ENCODE measurements around the gene KCNQ1. TPM values are rescaled to one million over a fixed set of nuclear protein-coding genes. Genes with fewer than 3 reads are reported as not detected.
A peak's percentile ranks its signal among the peaks of the same experiment; 100 is the strongest.

The KCNQ1 gene
- polyA plus RNA-seq, 1 of the 3 experiments (the other 2 are of a cell fraction): 0.05 TPM

DNA sequence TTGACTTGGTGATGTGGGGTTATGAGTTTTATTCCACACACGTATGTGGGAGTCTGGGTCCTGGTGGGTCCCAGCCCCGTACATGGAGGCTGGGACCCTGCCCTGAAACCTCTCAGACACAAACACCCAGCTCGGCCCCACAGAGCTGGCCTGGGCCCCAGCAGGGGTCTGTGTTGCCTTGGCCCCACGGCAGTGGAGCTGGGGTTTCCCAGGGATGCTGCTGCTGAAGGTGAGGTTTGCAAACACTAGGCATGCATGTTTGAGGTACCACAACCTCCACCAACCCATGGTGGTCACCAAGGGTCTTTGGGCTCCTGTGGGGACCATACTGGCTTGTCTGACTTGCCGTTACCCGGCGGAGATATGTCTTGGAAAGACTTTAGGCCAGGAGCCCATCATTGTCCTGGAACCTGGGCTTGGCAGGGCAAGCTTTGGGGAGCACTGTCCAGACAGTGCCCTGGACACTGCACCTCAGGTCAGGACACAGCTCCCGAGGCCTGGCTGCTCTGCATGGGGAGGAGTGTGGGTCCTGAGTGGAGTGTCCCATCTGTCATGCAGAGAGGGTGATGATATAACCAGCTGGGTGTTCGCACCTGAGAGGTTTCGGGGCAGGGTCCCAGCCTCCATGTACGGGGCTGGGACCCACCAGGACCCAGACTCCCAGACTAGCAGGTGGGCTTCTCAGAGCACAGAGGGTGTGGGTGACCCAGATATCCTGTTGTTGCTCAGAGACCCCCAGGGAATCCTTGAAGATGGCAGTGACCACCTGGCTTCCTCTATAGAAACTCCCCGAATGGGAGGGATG, 63.3 kb downstream of the KCNQ1 start:
- H3K9ac ChIP-seq: no peak overlapping the region
- 41% methylated on average over 6 of the region's 12 CpGs for WGBS (ENCODE audit: low lambda C conversion rate)
- no peaks in the 10 kb centered on the region for H3F3A ChIP-seq (replicated peaks; ENCODE audit: insufficient read depth)
- no peaks in the 10 kb centered on the region for H3K9me2 ChIP-seq
- no peaks in the 10 kb centered on the region for H3K9me3 ChIP-seq
- POLR2A ChIA-PET: no interaction called here
- DNase-seq: no peak
- TF ChIP-seq GATA2 (CRISPR knock-in tag; IDR thresholded peaks at IDR 0.05) (no peak), YY1 (IDR thresholded peaks at IDR 0.05; ENCODE audit: low read depth) (no peak), RXRA (IDR thresholded peaks at IDR 0.05; ENCODE audit: borderline replicate concordance, low read depth) (no peak), CHD2 (IDR thresholded peaks at IDR 0.05; ENCODE audit: low read length, partially characterized antibody) (no peak)
- TF ChIP-seq, protein P1, sequence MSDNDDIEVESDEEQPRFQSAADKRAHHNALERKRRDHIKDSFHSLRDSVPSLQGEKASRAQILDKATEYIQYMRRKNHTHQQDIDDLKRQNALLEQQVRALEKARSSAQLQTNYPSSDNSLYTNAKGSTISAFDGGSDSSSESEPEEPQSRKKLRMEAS (IDR thresholded peaks at IDR 0.05; ENCODE audit: low read depth): no peak
- no peaks in the 10 kb centered on the region for H3K27me3 ChIP-seq (ENCODE audit: insufficient read depth)
- no peak overlapping the region for H3K4me2 ChIP-seq
- peaks cover 0 to 9% of the 10 kb centered on the region in 2 experiments; a peak in 1 of 4 replicates for H3K4me1 ChIP-seq (ENCODE audit: control insufficient read depth in 1 of 2, insufficient read depth in 2 of 2, low read depth in 1 of 2, low read length in 1 of 2)
- no peaks in the 10 kb centered on the region for H3K36me3 ChIP-seq (replicated peaks in 1 of 2; ENCODE audit: control insufficient read depth in 1 of 2, insufficient read depth in 2 of 2, low read length in 1 of 2)
- no peak overlapping the region for H3K4me3 ChIP-seq (ENCODE audit: low read depth in 2 of 2, low read length in 1 of 2)
- H3K27ac ChIP-seq (ENCODE audit: low read depth in 2 of 2, low read length in 1 of 2): no peak overlapping the region
- H4K20me1 ChIP-seq (ENCODE audit: insufficient read depth): no peaks in the 10 kb centered on the region
- H3K79me2 ChIP-seq (ENCODE audit: insufficient read depth): no peaks in the 10 kb centered on the region
- no peak overlapping the region for H2AFZ ChIP-seq (ENCODE audit: low read depth)
- CTCF ChIA-PET: interaction anchor here (1.0 to 1.7 kb wide), 4 partner anchors 14 to 203 kb away, joined by 3 to 7 read pairs (median 4); no protein-coding TSS in a partner anchor

DNA sequence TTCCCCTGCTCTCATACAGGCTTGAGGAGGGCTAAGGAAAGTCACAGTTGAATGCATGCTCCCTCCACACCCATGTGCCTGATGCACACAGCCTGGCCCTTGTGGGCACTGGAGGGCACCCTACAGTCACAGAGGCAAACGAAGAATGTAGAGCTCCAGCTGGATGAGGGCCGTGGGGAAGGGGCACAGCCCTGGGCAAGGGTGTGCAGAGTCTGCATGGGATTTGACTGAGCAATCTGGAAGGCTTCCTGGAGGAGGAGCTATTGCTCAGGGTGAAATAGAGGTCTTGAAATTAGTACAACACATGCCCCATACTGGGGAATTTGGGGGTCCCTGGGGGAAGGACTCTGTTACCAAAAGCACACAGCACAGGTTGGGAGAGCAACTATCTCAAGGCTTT, 64.0 kb downstream of the KCNQ1 start:
- no peaks in the 10 kb centered on the region for H3K36me3 ChIP-seq (replicated peaks in 1 of 2; ENCODE audit: control insufficient read depth in 1 of 2, insufficient read depth in 2 of 2, low read length in 1 of 2)
- no peak overlapping the region for H3K9ac ChIP-seq
- ChIA-PET POLR2A (no interaction called here), CTCF (interaction anchor here (1.1 to 2.8 kb wide), 4 partner anchors 23 to 352 kb away, joined by 3 to 17 read pairs (median 6); no protein-coding TSS in a partner anchor)
- H3K79me2 ChIP-seq (ENCODE audit: insufficient read depth): no peaks in the 10 kb centered on the region
- H3K4me1 ChIP-seq (ENCODE audit: control insufficient read depth in 1 of 2, insufficient read depth in 2 of 2, low read depth in 1 of 2, low read length in 1 of 2): peaks cover 0 to 9% of the 10 kb centered on the region in 2 experiments; a peak in 1 of 4 replicates
- no peak overlapping the region for H3K4me2 ChIP-seq
- no peaks in the 10 kb centered on the region for H4K20me1 ChIP-seq (ENCODE audit: insufficient read depth)
- 0% methylated on average over 2 of the region's 2 CpGs for WGBS (ENCODE audit: low lambda C conversion rate)
- no peaks in the 10 kb centered on the region for H3K9me2 ChIP-seq
- no peak for TF ChIP-seq RXRA (IDR thresholded peaks at IDR 0.05; ENCODE audit: borderline replicate concordance, low read depth)
- no peak for TF ChIP-seq RCOR1 (IDR thresholded peaks at IDR 0.05; ENCODE audit: low read length)
- no peak for TF ChIP-seq SMC3 (IDR thresholded peaks at IDR 0.05; ENCODE audit: low read depth, low read length)
- TF ChIP-seq EP300 (IDR thresholded peaks at IDR 0.05; ENCODE audit: borderline replicate concordance in 1 of 2, low read depth in 1 of 2, low read length in 1 of 2): no peak
- TF ChIP-seq, protein P2, sequence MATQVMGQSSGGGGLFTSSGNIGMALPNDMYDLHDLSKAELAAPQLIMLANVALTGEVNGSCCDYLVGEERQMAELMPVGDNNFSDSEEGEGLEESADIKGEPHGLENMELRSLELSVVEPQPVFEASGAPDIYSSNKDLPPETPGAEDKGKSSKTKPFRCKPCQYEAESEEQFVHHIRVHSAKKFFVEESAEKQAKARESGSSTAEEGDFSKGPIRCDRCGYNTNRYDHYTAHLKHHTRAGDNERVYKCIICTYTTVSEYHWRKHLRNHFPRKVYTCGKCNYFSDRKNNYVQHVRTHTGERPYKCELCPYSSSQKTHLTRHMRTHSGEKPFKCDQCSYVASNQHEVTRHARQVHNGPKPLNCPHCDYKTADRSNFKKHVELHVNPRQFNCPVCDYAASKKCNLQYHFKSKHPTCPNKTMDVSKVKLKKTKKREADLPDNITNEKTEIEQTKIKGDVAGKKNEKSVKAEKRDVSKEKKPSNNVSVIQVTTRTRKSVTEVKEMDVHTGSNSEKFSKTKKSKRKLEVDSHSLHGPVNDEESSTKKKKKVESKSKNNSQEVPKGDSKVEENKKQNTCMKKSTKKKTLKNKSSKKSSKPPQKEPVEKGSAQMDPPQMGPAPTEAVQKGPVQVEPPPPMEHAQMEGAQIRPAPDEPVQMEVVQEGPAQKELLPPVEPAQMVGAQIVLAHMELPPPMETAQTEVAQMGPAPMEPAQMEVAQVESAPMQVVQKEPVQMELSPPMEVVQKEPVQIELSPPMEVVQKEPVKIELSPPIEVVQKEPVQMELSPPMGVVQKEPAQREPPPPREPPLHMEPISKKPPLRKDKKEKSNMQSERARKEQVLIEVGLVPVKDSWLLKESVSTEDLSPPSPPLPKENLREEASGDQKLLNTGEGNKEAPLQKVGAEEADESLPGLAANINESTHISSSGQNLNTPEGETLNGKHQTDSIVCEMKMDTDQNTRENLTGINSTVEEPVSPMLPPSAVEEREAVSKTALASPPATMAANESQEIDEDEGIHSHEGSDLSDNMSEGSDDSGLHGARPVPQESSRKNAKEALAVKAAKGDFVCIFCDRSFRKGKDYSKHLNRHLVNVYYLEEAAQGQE (IDR thresholded peaks at IDR 0.05; ENCODE audit: low read depth, low read length): no peak
- TF ChIP-seq ELF1 (IDR thresholded peaks at IDR 0.05): no peak
- TF ChIP-seq MXI1 (IDR thresholded peaks at IDR 0.05; ENCODE audit: low read depth, low read length): no peak
- TF ChIP-seq, protein P3, sequence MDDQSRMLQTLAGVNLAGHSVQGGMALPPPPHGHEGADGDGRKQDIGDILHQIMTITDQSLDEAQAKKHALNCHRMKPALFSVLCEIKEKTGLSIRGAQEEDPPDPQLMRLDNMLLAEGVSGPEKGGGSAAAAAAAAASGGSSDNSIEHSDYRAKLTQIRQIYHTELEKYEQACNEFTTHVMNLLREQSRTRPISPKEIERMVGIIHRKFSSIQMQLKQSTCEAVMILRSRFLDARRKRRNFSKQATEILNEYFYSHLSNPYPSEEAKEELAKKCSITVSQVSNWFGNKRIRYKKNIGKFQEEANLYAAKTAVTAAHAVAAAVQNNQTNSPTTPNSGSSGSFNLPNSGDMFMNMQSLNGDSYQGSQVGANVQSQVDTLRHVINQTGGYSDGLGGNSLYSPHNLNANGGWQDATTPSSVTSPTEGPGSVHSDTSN (IDR thresholded peaks at IDR 0.05): no peak
- TF ChIP-seq RAD21 (IDR thresholded peaks at IDR 0.05; ENCODE audit: low read length): no peak
- no peak for TF ChIP-seq JUND (IDR thresholded peaks at IDR 0.05)
- TF ChIP-seq TCF12 (IDR thresholded peaks at IDR 0.05): no peak
- TF ChIP-seq NRF1 (IDR thresholded peaks at IDR 0.05; ENCODE audit: low read depth, low read length): no peak
- TF ChIP-seq YY1 (IDR thresholded peaks at IDR 0.05; ENCODE audit: low read depth): no peak
- TF ChIP-seq, protein P1 (IDR thresholded peaks at IDR 0.05; ENCODE audit: low read depth): no peak
- no peak for TF ChIP-seq CHD2 (IDR thresholded peaks at IDR 0.05; ENCODE audit: low read length, partially characterized antibody)
- TF ChIP-seq FOXJ3 (CRISPR knock-in tag; IDR thresholded peaks at IDR 0.05): no peak
- TF ChIP-seq, protein P4, sequence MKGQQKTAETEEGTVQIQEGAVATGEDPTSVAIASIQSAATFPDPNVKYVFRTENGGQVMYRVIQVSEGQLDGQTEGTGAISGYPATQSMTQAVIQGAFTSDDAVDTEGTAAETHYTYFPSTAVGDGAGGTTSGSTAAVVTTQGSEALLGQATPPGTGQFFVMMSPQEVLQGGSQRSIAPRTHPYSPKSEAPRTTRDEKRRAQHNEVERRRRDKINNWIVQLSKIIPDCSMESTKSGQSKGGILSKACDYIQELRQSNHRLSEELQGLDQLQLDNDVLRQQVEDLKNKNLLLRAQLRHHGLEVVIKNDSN (IDR thresholded peaks at IDR 0.05; ENCODE audit: borderline replicate concordance, low read depth): no peak
- TF ChIP-seq MEF2A (IDR thresholded peaks at IDR 0.05; ENCODE audit: borderline replicate concordance, low read depth): no peak
- TF ChIP-seq RFX5 (IDR thresholded peaks at IDR 0.05; ENCODE audit: low read length): no peak
- TF ChIP-seq FOXM1 (IDR thresholded peaks at IDR 0.05; ENCODE audit: low read depth): no peak
- H3K27me3 ChIP-seq (ENCODE audit: insufficient read depth): no peaks in the 10 kb centered on the region
- no peak overlapping the region for H2AFZ ChIP-seq (ENCODE audit: low read depth)
- no peak overlapping the region for H3K27ac ChIP-seq (ENCODE audit: low read depth in 2 of 2, low read length in 1 of 2)
- H3K4me3 ChIP-seq (ENCODE audit: low read depth in 2 of 2, low read length in 1 of 2): no peak overlapping the region
- DNase-seq: peak; percentile 4
- no peaks in the 10 kb centered on the region for H3K9me3 ChIP-seq
- no peaks in the 10 kb centered on the region for H3F3A ChIP-seq (replicated peaks; ENCODE audit: insufficient read depth)

Data from SK-N-SH (cell line).